Measurements from ENCODE around the gene MLLT3. TPM values are rescaled to one million over a fixed set of nuclear protein-coding genes. Genes with fewer than 3 reads are reported as not detected.

The MLLT3 gene
- total RNA-seq, 1 experiment from 2014 or later: 21.6 TPM

DNA sequence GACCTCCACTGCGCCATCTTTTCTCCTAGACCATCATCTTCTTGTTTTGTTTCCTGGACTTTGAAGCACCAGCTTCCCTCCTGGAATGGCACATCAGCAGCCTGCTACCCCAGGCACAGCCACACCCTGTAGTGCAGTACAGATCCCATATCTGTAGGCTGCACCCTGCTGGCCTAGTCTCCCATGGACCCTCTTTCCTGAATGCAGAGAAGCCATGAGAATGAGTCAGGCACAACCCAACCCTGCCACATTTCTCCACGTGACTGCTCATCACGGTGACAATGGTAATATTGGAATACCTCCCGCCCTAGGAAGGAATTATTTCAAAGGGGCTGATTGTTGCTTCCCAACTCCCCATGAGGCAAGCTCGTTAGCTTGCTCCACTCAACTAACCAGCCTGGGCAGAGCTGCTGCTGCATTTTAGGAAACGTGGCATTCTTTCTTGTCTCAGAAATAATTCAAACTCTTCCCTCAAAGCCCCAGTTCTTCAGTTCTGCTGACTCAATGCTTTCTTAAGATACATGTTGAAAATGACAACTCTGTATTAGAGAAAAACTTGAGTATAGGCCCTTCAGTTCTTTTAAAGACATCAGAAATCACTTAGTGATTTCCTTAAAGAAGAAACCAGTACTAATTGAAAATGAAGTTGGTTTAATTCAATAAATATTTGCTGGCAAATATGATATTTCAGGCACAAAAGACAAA, 328.1 kb downstream of the MLLT3 start:
- Histone ChIP-seq H3K36me3 (ENCODE audit: low read depth) (no peaks in the 10 kb centered on the region), H2AFZ (no peak overlapping the region), H3K4me3 (no peak overlapping the region), H3K27me3 (ENCODE audit: insufficient read depth, low read depth) (peaks cover 8% of the 10 kb centered on the region; the same call in 1 of the 2 replicates), H3K79me2 (ENCODE audit: low read depth) (no peaks in the 10 kb centered on the region), H3F3A (ENCODE audit: insufficient read depth, low read depth) (no peaks in the 10 kb centered on the region), H3K4me1 (replicated peaks; ENCODE audit: insufficient read depth) (no peaks in the 10 kb centered on the region), H4K20me1 (ENCODE audit: insufficient read depth) (no peaks in the 10 kb centered on the region), H3K4me2 (no peak overlapping the region), H3K9me2 (ENCODE audit: insufficient read depth) (no peaks in the 10 kb centered on the region), H3K27ac (no peak overlapping the region), H3K9me3 (ENCODE audit: insufficient read depth, low read depth) (no peaks in the 10 kb centered on the region)
- POLR2A ChIA-PET (ENCODE audit: unreplicated experiment): no interaction called here
- no peak for DNase-seq
- CTCF ChIA-PET: no interaction called here
- intact Hi-C loops (cut with micrococcal nuclease; ENCODE audit: unreplicated experiment): no loop called here
- BruUV-seq (replicated peaks): no TSS peak
- no peak for TF ChIP-seq EZH2 (IDR thresholded peaks at IDR 0.05; ENCODE audit: low read depth)
- TF ChIP-seq, protein P1, sequence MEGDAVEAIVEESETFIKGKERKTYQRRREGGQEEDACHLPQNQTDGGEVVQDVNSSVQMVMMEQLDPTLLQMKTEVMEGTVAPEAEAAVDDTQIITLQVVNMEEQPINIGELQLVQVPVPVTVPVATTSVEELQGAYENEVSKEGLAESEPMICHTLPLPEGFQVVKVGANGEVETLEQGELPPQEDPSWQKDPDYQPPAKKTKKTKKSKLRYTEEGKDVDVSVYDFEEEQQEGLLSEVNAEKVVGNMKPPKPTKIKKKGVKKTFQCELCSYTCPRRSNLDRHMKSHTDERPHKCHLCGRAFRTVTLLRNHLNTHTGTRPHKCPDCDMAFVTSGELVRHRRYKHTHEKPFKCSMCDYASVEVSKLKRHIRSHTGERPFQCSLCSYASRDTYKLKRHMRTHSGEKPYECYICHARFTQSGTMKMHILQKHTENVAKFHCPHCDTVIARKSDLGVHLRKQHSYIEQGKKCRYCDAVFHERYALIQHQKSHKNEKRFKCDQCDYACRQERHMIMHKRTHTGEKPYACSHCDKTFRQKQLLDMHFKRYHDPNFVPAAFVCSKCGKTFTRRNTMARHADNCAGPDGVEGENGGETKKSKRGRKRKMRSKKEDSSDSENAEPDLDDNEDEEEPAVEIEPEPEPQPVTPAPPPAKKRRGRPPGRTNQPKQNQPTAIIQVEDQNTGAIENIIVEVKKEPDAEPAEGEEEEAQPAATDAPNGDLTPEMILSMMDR (conservative IDR thresholded peaks at IDR 0.05): no peak

DNA sequence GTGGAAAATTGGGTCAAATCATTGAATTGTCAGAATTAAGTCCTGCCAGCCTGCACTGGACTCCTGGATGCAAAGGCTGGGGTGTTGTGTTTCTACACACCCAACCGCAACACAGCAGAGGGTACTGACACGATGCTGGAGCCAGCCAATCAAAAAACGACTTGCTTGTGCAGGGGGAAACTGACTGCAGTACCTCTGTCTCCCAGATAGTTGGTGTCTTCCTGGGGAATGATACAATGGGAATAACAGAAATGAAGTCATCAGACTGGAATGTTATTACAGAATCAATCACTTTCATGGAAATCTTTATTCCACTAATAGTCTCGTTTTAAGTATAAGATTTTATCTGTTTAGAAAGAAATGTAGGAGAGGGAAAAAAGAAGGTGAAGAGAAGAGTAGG, 330.3 kb downstream of the MLLT3 start:
- no peak overlapping the region for H3K4me2 ChIP-seq
- intact Hi-C loops (cut with micrococcal nuclease; ENCODE audit: unreplicated experiment): no loop called here
- no peaks in the 10 kb centered on the region for H4K20me1 ChIP-seq (ENCODE audit: insufficient read depth)
- no peak for DNase-seq
- H3K4me1 ChIP-seq (replicated peaks; ENCODE audit: insufficient read depth): no peaks in the 10 kb centered on the region
- H3K9me2 ChIP-seq (ENCODE audit: insufficient read depth): no peaks in the 10 kb centered on the region
- no peaks in the 10 kb centered on the region for H3K9me3 ChIP-seq (ENCODE audit: insufficient read depth, low read depth)
- H3F3A ChIP-seq (ENCODE audit: insufficient read depth, low read depth): no peaks in the 10 kb centered on the region
- no TSS peak for BruUV-seq (replicated peaks)
- no peak overlapping the region for H2AFZ ChIP-seq
- H3K79me2 ChIP-seq (ENCODE audit: low read depth): no peaks in the 10 kb centered on the region
- peaks cover 8% of the 10 kb centered on the region; the same call in 1 of the 2 replicates for H3K27me3 ChIP-seq (ENCODE audit: insufficient read depth, low read depth)
- TF ChIP-seq, protein P1 (conservative IDR thresholded peaks at IDR 0.05): no peak
- TF ChIP-seq EZH2 (IDR thresholded peaks at IDR 0.05; ENCODE audit: low read depth): no peak
- ChIA-PET CTCF (no interaction called here), POLR2A (ENCODE audit: unreplicated experiment) (no interaction called here)
- no peak overlapping the region for H3K27ac ChIP-seq
- no peaks in the 10 kb centered on the region for H3K36me3 ChIP-seq (ENCODE audit: low read depth)
- H3K4me3 ChIP-seq: no peak overlapping the region

Small RNAs within 50 kb of the gene (microRNA-seq; reads per million reads assigned to microRNA genes)
- 4.0 reads per million for gene MIR4473 (ENCODE audit: borderline number of aligned reads, borderline replicate concordance)
- gene MIR4474 (ENCODE audit: borderline number of aligned reads, borderline replicate concordance): not detected

Other genes with a start within 250 kb of the MLLT3 start
- gene FOCAD, start 61.8 kb upstream of the MLLT3 start, total RNA-seq (2021): 12.4 and 17.1 TPM in 2 replicates